Testis (tissue), 2 donors: ENCODE data around the gene SMC1B.

ENCODE experiments used
- CTCF ChIP-seq, 3 experiments: fragments of 450-650 bp in 2 of 3; fragments of 200-600 bp in 1 of 3; sonication (generic) in 1 of 3; IDR thresholded peaks; one replicate each; pipeline ENCODE4 v1.5.1; 2016 to 2019; ENCODE audit warnings: antibody characterized with exemption in 3 of 3, mild to moderate bottlenecking in 2 of 3, moderate library complexity in 1 of 3
- POLR2A ChIP-seq: fragments of 450-650 bp; IDR thresholded peaks from one replicate; pipeline ENCODE4 v1.6.1; 2017; ENCODE audit warnings: antibody characterized with exemption, mild to moderate bottlenecking, moderate library complexity

- no peak for TF ChIP-seq POLR2A
- no peak for TF ChIP-seq CTCF (IDR thresholded peaks at IDR 0.05)
Measured at GRCh38 chr22:45445031-45445710, 31.8 kb upstream of the SMC1B start.
